ENCODE measurements around the gene OR5J2.

The OR5J2 gene

DNA sequence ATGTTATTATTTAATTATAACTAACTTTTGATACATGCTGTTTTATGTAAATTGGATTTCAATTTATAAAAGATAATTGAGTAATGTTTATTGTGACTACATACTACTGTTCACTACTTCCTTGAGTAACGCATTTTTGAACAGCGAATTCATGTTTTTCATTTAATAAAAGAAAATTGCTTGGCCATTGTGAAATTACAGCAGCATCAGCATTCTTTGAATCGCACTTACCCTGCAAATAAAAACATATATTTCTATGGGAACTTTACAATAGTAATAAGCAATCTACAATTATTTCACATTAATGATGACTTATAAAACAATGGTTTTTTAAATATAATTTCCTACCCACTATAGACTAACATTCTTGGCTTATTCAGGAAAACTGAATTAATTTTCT lies 20.3 kb downstream of the OR5J2 start:
- Histone ChIP-seq H2AFZ (ENCODE audit: low read length) (no peak overlapping the region), H3K4me1 (ENCODE audit: insufficient read depth, low read length, severe bottlenecking) (no peaks in the 10 kb centered on the region), H3K27ac (ENCODE audit: low read depth, low read length, poor library complexity, severe bottlenecking) (no peak overlapping the region), H3K4me2 (ENCODE audit: low read length) (no peak overlapping the region), H3K9me2 (ENCODE audit: low read depth, low read length) (no peaks in the 10 kb centered on the region), H3K79me2 (ENCODE audit: insufficient read depth, low read length) (no peaks in the 10 kb centered on the region), H4K20me1 (ENCODE audit: insufficient read depth, low read length) (no peaks in the 10 kb centered on the region), H3K27me3 (ENCODE audit: insufficient read depth, low read length) (no peaks in the 10 kb centered on the region), H3K36me3 (ENCODE audit: insufficient read depth, low read length) (no peaks in the 10 kb centered on the region), H3K9me3 (ENCODE audit: low read length) (no peaks in the 10 kb centered on the region), H3K9ac (ENCODE audit: low read length) (no peak overlapping the region), H3F3A (ENCODE audit: insufficient read depth, low read length) (no peaks in the 10 kb centered on the region), H3K4me3 (ENCODE audit: low read depth, low read length, poor library complexity, severe bottlenecking) (no peak overlapping the region)
- TF ChIP-seq, protein P1, sequence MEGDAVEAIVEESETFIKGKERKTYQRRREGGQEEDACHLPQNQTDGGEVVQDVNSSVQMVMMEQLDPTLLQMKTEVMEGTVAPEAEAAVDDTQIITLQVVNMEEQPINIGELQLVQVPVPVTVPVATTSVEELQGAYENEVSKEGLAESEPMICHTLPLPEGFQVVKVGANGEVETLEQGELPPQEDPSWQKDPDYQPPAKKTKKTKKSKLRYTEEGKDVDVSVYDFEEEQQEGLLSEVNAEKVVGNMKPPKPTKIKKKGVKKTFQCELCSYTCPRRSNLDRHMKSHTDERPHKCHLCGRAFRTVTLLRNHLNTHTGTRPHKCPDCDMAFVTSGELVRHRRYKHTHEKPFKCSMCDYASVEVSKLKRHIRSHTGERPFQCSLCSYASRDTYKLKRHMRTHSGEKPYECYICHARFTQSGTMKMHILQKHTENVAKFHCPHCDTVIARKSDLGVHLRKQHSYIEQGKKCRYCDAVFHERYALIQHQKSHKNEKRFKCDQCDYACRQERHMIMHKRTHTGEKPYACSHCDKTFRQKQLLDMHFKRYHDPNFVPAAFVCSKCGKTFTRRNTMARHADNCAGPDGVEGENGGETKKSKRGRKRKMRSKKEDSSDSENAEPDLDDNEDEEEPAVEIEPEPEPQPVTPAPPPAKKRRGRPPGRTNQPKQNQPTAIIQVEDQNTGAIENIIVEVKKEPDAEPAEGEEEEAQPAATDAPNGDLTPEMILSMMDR (IDR thresholded peaks at IDR 0.05; ENCODE audit: low read length), result no peak
- no peak for TF ChIP-seq EZH2 (IDR thresholded peaks at IDR 0.05; ENCODE audit: borderline replicate concordance, low read length)

- Histone ChIP-seq H3K79me2 (ENCODE audit: insufficient read depth, low read length) (no peaks in the 10 kb centered on the region), H3K9me2 (ENCODE audit: low read depth, low read length) (no peaks in the 10 kb centered on the region), H2AFZ (ENCODE audit: low read length) (no peak overlapping the region), H3K4me1 (ENCODE audit: insufficient read depth, low read length, severe bottlenecking) (no peaks in the 10 kb centered on the region), H3K36me3 (ENCODE audit: insufficient read depth, low read length) (no peaks in the 10 kb centered on the region), H3K4me3 (ENCODE audit: low read depth, low read length, poor library complexity, severe bottlenecking) (no peak overlapping the region), H3F3A (ENCODE audit: insufficient read depth, low read length) (no peaks in the 10 kb centered on the region), H4K20me1 (ENCODE audit: insufficient read depth, low read length) (no peaks in the 10 kb centered on the region), H3K9ac (ENCODE audit: low read length) (no peak overlapping the region), H3K27ac (ENCODE audit: low read depth, low read length, poor library complexity, severe bottlenecking) (no peak overlapping the region), H3K27me3 (ENCODE audit: insufficient read depth, low read length) (no peaks in the 10 kb centered on the region), H3K4me2 (ENCODE audit: low read length) (no peak overlapping the region), H3K9me3 (ENCODE audit: low read length) (no peaks in the 10 kb centered on the region)
- TF ChIP-seq EZH2 (IDR thresholded peaks at IDR 0.05; ENCODE audit: borderline replicate concordance, low read length), result no peak
- TF ChIP-seq, protein P1 (IDR thresholded peaks at IDR 0.05; ENCODE audit: low read length), result no peak
These were observed 20.9 kb downstream of the OR5J2 start for GRCh38 chr11:56197367-56197766.

DNA sequence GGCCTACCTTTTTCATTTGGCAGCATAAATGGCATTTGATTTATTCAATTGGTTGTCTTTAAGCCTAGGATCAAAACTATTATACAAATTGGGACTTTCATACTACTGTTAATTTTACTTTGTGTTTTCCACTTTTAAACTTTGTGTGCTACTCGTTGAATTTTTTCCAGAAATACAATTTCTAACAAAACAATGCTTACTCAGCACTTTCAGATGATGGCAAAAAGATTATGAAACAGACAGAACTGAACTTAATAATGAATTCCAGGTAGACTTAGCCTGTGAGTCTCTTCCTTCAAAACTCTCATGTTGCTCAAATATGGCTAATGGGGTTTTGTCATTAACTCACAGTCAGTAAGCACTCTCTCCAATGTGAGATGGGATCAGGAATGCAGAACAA lies 31.4 kb downstream of the OR5J2 start:
- no peaks in the 10 kb centered on the region for H3K4me1 ChIP-seq (ENCODE audit: insufficient read depth, low read length, severe bottlenecking)
- no peak overlapping the region for H3K9ac ChIP-seq (ENCODE audit: low read length)
- H3F3A ChIP-seq (ENCODE audit: insufficient read depth, low read length), result no peaks in the 10 kb centered on the region
- H4K20me1 ChIP-seq (ENCODE audit: insufficient read depth, low read length), result no peaks in the 10 kb centered on the region
- TF ChIP-seq, protein P1 (IDR thresholded peaks at IDR 0.05; ENCODE audit: low read length), result no peak
- TF ChIP-seq EZH2 (IDR thresholded peaks at IDR 0.05; ENCODE audit: borderline replicate concordance, low read length), result no peak
- H3K9me2 ChIP-seq (ENCODE audit: low read depth, low read length), result no peaks in the 10 kb centered on the region
- H3K27ac ChIP-seq (ENCODE audit: low read depth, low read length, poor library complexity, severe bottlenecking), result no peak overlapping the region
- no peak overlapping the region for H2AFZ ChIP-seq (ENCODE audit: low read length)
- no peaks in the 10 kb centered on the region for H3K9me3 ChIP-seq (ENCODE audit: low read length)
- H3K4me2 ChIP-seq (ENCODE audit: low read length), result no peak overlapping the region
- H3K27me3 ChIP-seq (ENCODE audit: insufficient read depth, low read length), result no peaks in the 10 kb centered on the region
- no peaks in the 10 kb centered on the region for H3K79me2 ChIP-seq (ENCODE audit: insufficient read depth, low read length)
- no peak overlapping the region for H3K4me3 ChIP-seq (ENCODE audit: low read depth, low read length, poor library complexity, severe bottlenecking)
- H3K36me3 ChIP-seq (ENCODE audit: insufficient read depth, low read length), result no peaks in the 10 kb centered on the region

All from OCI-LY1 (cell line).